BE2C (cell line): Measurements from ENCODE around the gene GRIK4.
A peak's percentile ranks its signal among the peaks of the same experiment; 100 is the strongest.

Source experiments
- DNase-seq: peaks from one replicate; pipeline ENCODE4 v3.0.0-alpha.2; 2020
- H3K27me3 ChIP-seq: fragments of 250-450 bp; sonication (Bioruptor Pico); 2 replicates; pipeline ENCODE4 v1.5.1; 2020; ENCODE audit warnings: mild to moderate bottlenecking
- H3K36me3 ChIP-seq: fragments of 250-450 bp; sonication (Bioruptor Pico); 2 replicates; pipeline ENCODE4 v1.5.1; 2020; ENCODE audit warnings: mild to moderate bottlenecking
- H3K4me1 ChIP-seq: fragments of 250-450 bp; sonication (Bioruptor Pico); 2 replicates; pipeline ENCODE4 v1.5.1; 2020
- H3K4me3 ChIP-seq: 2 replicates; pipeline ENCODE4 v1.5.1; 2011; ENCODE audit warnings: low read depth, low read length
- H3K9me3 ChIP-seq: fragments of 250-450 bp; sonication (Bioruptor Pico); 2 replicates; pipeline ENCODE4 v1.5.1; 2020
- CTCF ChIP-seq: IDR thresholded peaks from 2 replicates; pipeline ENCODE4 v1.5.1; 2012; ENCODE audit warnings: mild to moderate bottlenecking, low read depth, low read length

Gene GRIK4

GRCh38 chr11:120563703-120564572 is 52.4 kb downstream of the GRIK4 start:
- peak overlapping the region; percentile 72 for H3K4me3 ChIP-seq
- H3K9me3 ChIP-seq, result no peaks in the 10 kb centered on the region
- no peak for TF ChIP-seq CTCF
- no peaks in the 10 kb centered on the region for H3K27me3 ChIP-seq
- DNase-seq, result peak; percentile 54
- H3K4me1 ChIP-seq, result peaks cover 6% of the 10 kb centered on the region
- no peaks in the 10 kb centered on the region for H3K36me3 ChIP-seq

- Histone ChIP-seq H3K27me3 (no peaks in the 10 kb centered on the region), H3K4me3 (peak overlapping the region; percentile 72), H3K4me1 (peaks cover 4% of the 10 kb centered on the region; the same call in 1 of the 2 replicates), H3K9me3 (no peaks in the 10 kb centered on the region), H3K36me3 (no peaks in the 10 kb centered on the region)
- TF ChIP-seq CTCF, result peak; percentile 45
- peak; percentile 81 for DNase-seq
These were observed 53.2 kb downstream of the GRIK4 start for GRCh38 chr11:120564573-120565311.

- peak overlapping the region; percentile 72 for H3K4me3 ChIP-seq
- H3K9me3 ChIP-seq, result no peaks in the 10 kb centered on the region
- TF ChIP-seq CTCF, result no peak
- no peaks in the 10 kb centered on the region for H3K27me3 ChIP-seq
- DNase-seq, result no peak
- no peaks in the 10 kb centered on the region for H3K36me3 ChIP-seq
- H3K4me1 ChIP-seq, result peaks cover 4% of the 10 kb centered on the region; the same call in 1 of the 2 replicates
These were observed 54.1 kb downstream of the GRIK4 start for GRCh38 chr11:120565466-120566155.

GRCh38 chr11:120566176-120566575 is 54.6 kb downstream of the GRIK4 start:
- DNase-seq, result no peak
- no peak for TF ChIP-seq CTCF

GRCh38 chr11:120568572-120569307 is 57.2 kb downstream of the GRIK4 start:
- H3K36me3 ChIP-seq, result no peaks in the 10 kb centered on the region
- H3K27me3 ChIP-seq, result no peaks in the 10 kb centered on the region
- no peak for TF ChIP-seq CTCF
- H3K4me3 ChIP-seq, result no peak overlapping the region
- no peak for DNase-seq
- peaks cover 4% of the 10 kb centered on the region; the same call in 1 of the 2 replicates for H3K4me1 ChIP-seq
- H3K9me3 ChIP-seq, result no peaks in the 10 kb centered on the region

More at GRCh38 chr11:120566176-120566575, 54.6 kb downstream of the GRIK4 start:
- Histone ChIP-seq H3K27me3 (no peaks in the 10 kb centered on the region), H3K9me3 (no peaks in the 10 kb centered on the region), H3K4me1 (peaks cover 4% of the 10 kb centered on the region; the same call in 1 of the 2 replicates), H3K36me3 (no peaks in the 10 kb centered on the region), H3K4me3 (no peak overlapping the region)
